Ovary (tissue), 9 donors: ENCODE measurements around the gene GRM8. TPM values are rescaled to one million over a fixed set of nuclear protein-coding genes. Genes with fewer than 3 reads are reported as not detected.

Experiments used
- DNase-seq, 5 donors: peaks; one replicate each; pipeline ENCODE4 v3.0.0-alpha.2; 2019 to 2020
- H3K27ac ChIP-seq, 2 donors: fragments of 200-600 bp; one replicate each; pipeline versions ENCODE4 v1.5.1 to v1.8.0; 2019 to 2022
- H3K27me3 ChIP-seq: fragments of 200-600 bp; one replicate; pipeline ENCODE4 v1.8.0; 2022
- H3K36me3 ChIP-seq: fragments of 200-600 bp; sonication (generic); one replicate; pipeline ENCODE4 v1.5.1; 2019
- H3K4me1 ChIP-seq: one replicate; pipeline ENCODE4 v1.8.1; 2013; ENCODE audit warnings: mild to moderate bottlenecking, moderate library complexity; ENCODE audit not compliant: insufficient read depth
- H3K4me3 ChIP-seq: fragments of 200-600 bp; sonication (generic); one replicate; pipeline ENCODE4 v1.5.1; 2017
- H3K9me3 ChIP-seq, 2 donors: fragments of 200-600 bp in 1 of 2; sonication (generic) in 1 of 2; one replicate each; pipeline versions ENCODE4 v1.5.1 to v1.8.1; 2013 to 2019; ENCODE audit warnings: mild to moderate bottlenecking in 1 of 2, moderate library complexity in 1 of 2
- CTCF ChIP-seq, 3 donors: fragments of 450-650 bp in 2 of 3; fragments of 200-600 bp in 1 of 3; IDR thresholded peaks; one replicate each; pipeline versions ENCODE4 v1.5.1 to v1.8.0; 2016 to 2022; ENCODE audit warnings: antibody characterized with exemption in 3 of 3, mild to moderate bottlenecking in 1 of 3
- EP300 ChIP-seq: sonication (generic); formaldehyde crosslinking; IDR thresholded peaks from one replicate; pipeline ENCODE4 v1.6.1; 2017; ENCODE audit warnings: antibody characterized with exemption
- POLR2A ChIP-seq: fragments of 450-650 bp; IDR thresholded peaks from one replicate; pipeline ENCODE4 v1.6.1; 2017; ENCODE audit warnings: antibody characterized with exemption, mild to moderate bottlenecking, moderate library complexity
- WGBS, 3 donors: extraction: QIAGEN DNeasy Blood & Tissue Kit in 1 of 3; methylation state at CpG; one replicate each; pipeline versions ENCODE4 v1.1.5 to v1.1.7; 2013 to 2017; 5-methylcytosine and 5-hydroxymethylcytosine counted together
- intact Hi-C, 4 donors: fragments of 100-400 bp; cut with DNase I; formaldehyde crosslinking; loops; one replicate each; pipeline versions ENCODE4 v1.11.0 to v1.15.1; 2022 to 2023
- polyA plus RNA-seq, 2 donors: library from polyadenylated mRNA; stranded (reverse); fragments of 200-250 nt in 1 of 2; fragments of 350-450 nt in 1 of 2; fragmentation: Illumina TruSeq in 1 of 2; extraction: RNeasy Lipid Tissue Mini Kit (QIAGEN cat#74804) in 1 of 2; gene quantifications; one replicate each; pipeline ENCODE4 v1.2.3, GENCODE V29; 2013 to 2014
- total RNA-seq, 7 donors: library from RNA; depleted of rRNA in 2 of 7; stranded (reverse); fragments of >200 nt in 2 of 7; fragmentation: NEBNext Ultra II Directional in 3 of 7; extraction: Animal tissue kit (Norgen Biotek cat#: 25700) in 3 of 7; gene quantifications; one replicate each; pipeline versions ENCODE4 v1.1.0 to v1.2.4, GENCODE V29; 2016 to 2023
- donor health status: DM: no; HTN: no; CAD: no; lungs with moderate emphysema.
- donor health status: DM: no; HTN: no; CAD: no.
- donor health status: Bipolar disorder and iron deficiency.
- donor health status: DM: yes; HTN: yes; CAD: no.
- donor health status: DM: no; HTN: no; CAD: no.
- donor health status: DM: yes; HTN: yes; CAD: no.

The GRM8 gene
- total and polyA plus RNA-seq, 9 donors = 0.38 to 4.0 (median 1.0) TPM; not detected in 1

GRCh38 chr7:127041689-127042452 lies 210.9 kb downstream of the GRM8 start:
- no peak for DNase-seq
- no peaks in the 10 kb centered on the region for H3K4me1 ChIP-seq
- TF ChIP-seq EP300 = no peak
- no peak for TF ChIP-seq CTCF (IDR thresholded peaks at IDR 0.05)
- TF ChIP-seq POLR2A = no peak
- H3K36me3 ChIP-seq = no peaks in the 10 kb centered on the region
- no peak overlapping the region for H3K4me3 ChIP-seq
- no peak overlapping the region for H3K27ac ChIP-seq
- no peaks in the 10 kb centered on the region for H3K9me3 ChIP-seq
- 78 to 82% (median 80%) methylated on average over 7 of the region's 7 CpGs for WGBS, 3 donors
- intact Hi-C loops = no loop called here
- no peaks in the 10 kb centered on the region for H3K27me3 ChIP-seq

GRCh38 chr7:127040042-127040441 lies 212.7 kb downstream of the GRM8 start:
- H3K36me3 ChIP-seq = no peaks in the 10 kb centered on the region
- no peaks in the 10 kb centered on the region for H3K27me3 ChIP-seq
- H3K4me3 ChIP-seq = no peak overlapping the region
- TF ChIP-seq CTCF (IDR thresholded peaks at IDR 0.05) = no peak
- TF ChIP-seq EP300 = no peak
- TF ChIP-seq POLR2A = no peak
- H3K9me3 ChIP-seq = no peaks in the 10 kb centered on the region
- no peak overlapping the region for H3K27ac ChIP-seq
- 72 to 81% (median 80%) methylated on average over 2 of the region's 2 CpGs for WGBS, 3 donors
- H3K4me1 ChIP-seq = no peaks in the 10 kb centered on the region
- intact Hi-C loops = no loop called here
- DNase-seq = no peak

GRCh38 chr7:127039541-127039940 lies 213.2 kb downstream of the GRM8 start:
- 80 to 85% (median 82%) methylated on average over 3 of the region's 3 CpGs for WGBS, 3 donors
- no peak for DNase-seq
- Histone ChIP-seq H3K4me1 (no peaks in the 10 kb centered on the region), H3K9me3 (no peaks in the 10 kb centered on the region), H3K4me3 (no peak overlapping the region), H3K27ac (no peak overlapping the region), H3K27me3 (no peaks in the 10 kb centered on the region), H3K36me3 (no peaks in the 10 kb centered on the region)
- TF ChIP-seq POLR2A (no peak), CTCF (IDR thresholded peaks at IDR 0.05) (no peak), EP300 (no peak)
- intact Hi-C loops = no loop called here

- Histone ChIP-seq H3K27ac (no peak overlapping the region), H3K36me3 (no peaks in the 10 kb centered on the region), H3K4me3 (no peak overlapping the region), H3K27me3 (no peaks in the 10 kb centered on the region), H3K4me1 (no peaks in the 10 kb centered on the region), H3K9me3 (no peaks in the 10 kb centered on the region)
- intact Hi-C loops = no loop called here
- DNase-seq = no peak
- 78 to 89% (median 79%) methylated on average over 6 of the region's 6 CpGs for WGBS, 3 donors
- TF ChIP-seq CTCF (IDR thresholded peaks at IDR 0.05) = no peak
- TF ChIP-seq EP300 = no peak
- TF ChIP-seq POLR2A = no peak
Measured at GRCh38 chr7:127035203-127035849, 217.4 kb downstream of the GRM8 start.
